Activated naive CD4-positive, alpha-beta T cell treated with anti-CD3 and anti-CD28 coated beads, Interleukin-2, amount 50 U/mL, for 16 hours (primary cell): ENCODE measurements around the gene ARID5B.

Source experiments
- DNase-seq: peaks from one replicate; pipeline ENCODE4 v3.0.0-alpha.2; 2020

Gene ARID5B

GRCh38 chr10:61993711-61994401, 92.4 kb downstream of the ARID5B start:
- DNase-seq = no peak

DNA sequence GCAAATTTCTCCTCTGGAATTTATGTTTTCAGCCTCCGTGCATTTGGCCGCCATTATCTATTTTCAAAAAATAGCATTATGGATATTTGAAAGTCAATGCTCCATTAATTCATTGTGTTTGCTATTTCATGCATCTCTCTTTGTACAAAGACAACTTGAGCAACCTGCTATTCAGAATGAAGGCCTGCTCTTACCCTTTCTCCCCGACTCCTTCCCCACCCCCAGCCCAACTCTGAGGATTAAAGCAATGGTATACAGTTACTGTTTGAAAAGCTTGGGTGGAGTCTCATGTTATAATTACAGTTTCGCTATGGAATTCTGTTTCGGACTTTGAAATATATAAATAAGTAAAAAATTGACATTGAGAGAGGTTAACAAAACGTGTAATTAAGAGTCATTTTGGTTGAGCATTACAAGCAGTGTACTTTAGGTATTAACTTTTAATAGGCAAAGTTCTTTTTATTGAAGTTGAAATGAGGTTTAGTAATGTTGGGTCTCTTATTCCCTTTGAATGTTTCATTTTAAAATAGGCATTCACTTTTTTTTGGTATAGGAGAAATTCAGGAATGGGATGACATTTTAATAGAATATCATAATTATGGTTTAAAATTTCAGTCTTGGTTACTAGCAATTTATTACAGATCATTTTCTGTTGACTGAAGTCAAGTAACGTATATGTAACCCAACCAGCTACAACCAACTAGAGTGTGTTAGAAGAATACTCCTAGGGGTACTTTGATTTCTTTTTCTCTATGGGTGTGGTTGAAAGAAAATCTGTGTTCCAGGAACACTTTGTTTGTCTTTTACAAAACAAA, 93.1 kb downstream of the ARID5B start:
- no peak for DNase-seq

GRCh38 chr10:61995220-61995503, 93.7 kb downstream of the ARID5B start:
- DNase-seq = no peak

- DNase-seq = no peak
Measured at GRCh38 chr10:61998937-61999336, 97.4 kb downstream of the ARID5B start.

DNA sequence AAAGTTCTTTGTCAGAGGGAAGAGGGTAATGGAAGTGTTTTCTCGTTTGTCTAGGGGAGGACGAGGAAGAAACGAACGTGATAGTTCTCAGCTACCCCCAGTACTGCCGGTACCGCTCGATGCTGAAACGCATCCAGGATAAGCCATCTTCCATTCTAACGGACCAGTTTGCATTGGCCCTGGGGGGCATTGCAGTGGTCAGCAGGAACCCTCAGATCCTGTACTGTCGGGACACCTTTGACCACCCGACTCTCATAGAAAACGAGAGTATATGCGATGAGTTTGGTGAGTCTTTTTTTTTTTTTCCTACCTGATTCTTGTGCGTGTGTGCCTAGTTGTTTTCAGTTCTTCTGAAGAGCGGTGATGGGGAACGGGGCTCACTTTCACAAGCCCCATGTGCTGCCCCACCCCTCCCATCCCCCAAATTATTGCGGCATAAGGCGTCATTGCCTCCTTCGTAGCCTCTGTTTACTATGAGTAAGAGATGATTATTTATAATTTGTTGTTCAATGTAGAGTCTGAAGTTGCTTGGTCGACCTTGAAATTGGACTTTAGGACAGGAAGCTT, 98.6 kb downstream of the ARID5B start:
- no peak for DNase-seq

GRCh38 chr10:62000726-62001125, 99.2 kb downstream of the ARID5B start:
- no peak for DNase-seq

- no peak for DNase-seq
Measured at GRCh38 chr10:62001898-62002297, 100.4 kb downstream of the ARID5B start.

GRCh38 chr10:62002753-62003152, 101.3 kb downstream of the ARID5B start:
- no peak for DNase-seq

GRCh38 chr10:62004042-62004441, 102.5 kb downstream of the ARID5B start:
- DNase-seq = no peak

DNA sequence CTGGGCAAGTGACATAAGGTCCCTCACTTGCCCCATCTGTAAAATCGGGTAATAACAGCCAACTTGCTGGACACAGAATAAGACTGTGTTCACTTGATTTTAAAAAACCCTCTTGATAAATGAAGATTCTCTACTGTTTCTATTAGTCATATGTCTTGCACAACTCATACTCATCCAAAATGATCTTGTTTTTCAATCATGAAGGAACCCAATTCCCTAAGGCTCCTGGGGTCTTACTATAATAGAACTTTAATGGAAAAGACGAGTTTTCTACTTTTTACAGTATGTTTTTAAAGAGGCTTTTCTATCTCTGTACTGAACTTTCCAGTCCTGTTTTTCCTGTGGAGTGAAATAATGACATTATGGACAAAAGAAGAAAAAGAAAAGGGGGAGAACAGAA, 103.8 kb downstream of the ARID5B start:
- DNase-seq = no peak

- no peak for DNase-seq
Measured at GRCh38 chr10:62005687-62006086, 104.2 kb downstream of the ARID5B start.

GRCh38 chr10:62007145-62007544, 105.6 kb downstream of the ARID5B start:
- no peak for DNase-seq

DNA sequence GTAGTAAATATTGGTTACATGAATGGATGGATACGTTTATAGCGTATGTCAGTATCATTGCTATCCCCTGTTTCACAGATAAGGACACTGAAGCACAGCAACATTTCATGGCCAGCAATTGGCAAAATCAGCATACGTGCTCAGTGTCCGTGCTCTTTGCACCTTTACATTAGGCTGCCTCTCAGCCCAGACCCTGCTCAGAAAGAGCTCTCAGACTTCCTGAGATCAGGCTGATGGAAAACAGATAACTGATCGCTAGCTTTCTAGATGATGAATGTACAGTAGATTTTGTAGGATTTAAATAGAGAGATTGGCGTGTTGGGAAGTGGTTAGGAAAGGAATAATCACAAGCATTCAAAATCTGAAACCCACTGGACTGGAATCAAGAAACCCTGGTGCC, 106.7 kb downstream of the ARID5B start:
- DNase-seq = no peak

DNA sequence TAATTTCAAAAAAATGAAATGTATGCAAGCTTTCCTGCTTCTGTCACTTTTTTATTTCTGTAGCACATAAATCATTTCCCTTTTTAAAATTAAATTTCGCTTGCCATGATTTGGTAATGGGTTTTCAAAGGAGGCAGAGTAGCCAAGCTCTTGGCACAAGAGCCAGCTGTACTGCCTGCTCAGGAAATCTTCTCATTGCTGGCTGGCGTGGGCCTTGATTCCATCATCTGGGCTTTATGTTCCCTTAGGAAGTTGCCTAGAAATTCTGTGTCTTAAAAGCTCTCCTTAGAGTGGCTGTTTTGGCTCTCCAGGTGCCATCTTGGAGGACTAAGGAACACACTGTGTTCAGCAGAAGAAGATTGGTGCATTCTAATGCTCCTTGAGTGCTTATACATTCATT, 107.4 kb downstream of the ARID5B start:
- no peak for DNase-seq

DNA sequence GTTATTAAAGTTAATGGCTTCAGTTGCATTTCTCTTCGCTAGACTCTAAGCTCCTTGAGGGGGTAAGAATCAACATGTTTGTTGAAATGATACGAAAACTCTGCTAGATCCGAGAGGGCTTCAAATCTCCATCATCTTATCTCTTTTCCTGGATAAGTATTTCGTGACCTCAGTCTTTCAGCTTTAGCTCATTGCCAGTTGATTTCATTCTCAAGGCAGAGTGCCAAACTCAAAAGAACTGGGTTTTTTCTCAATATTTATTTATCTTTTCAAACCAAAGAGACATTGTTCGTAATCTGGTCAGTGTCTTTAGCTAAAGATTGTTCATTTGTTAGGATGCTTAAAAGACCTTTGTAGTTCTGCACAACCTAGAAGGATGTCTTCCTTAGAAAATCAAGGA, 108.9 kb downstream of the ARID5B start:
- no peak for DNase-seq

GRCh38 chr10:62011558-62011957, 110.1 kb downstream of the ARID5B start:
- no peak for DNase-seq

GRCh38 chr10:62012318-62012717, 110.8 kb downstream of the ARID5B start:
- DNase-seq = no peak

DNA sequence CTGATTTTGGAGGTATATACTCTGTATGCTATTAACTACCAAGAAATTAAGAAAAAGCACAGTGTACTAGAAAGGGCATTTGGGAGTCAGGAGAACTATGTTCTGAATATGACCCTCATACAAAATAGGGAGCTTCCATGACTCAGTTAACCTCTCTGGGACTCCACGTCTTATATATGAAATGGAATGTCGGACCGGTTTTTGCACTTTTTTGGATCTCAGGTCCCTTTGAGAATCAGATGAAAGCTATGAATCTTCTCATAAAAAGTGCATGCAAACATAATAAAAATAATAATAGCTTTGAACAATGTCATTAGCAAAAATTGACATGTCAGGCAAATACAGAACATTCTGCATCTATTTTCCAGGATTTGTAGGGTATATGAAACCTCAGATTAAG, 113.0 kb downstream of the ARID5B start:
- no peak for DNase-seq

GRCh38 chr10:62015994-62016393, 114.5 kb downstream of the ARID5B start:
- DNase-seq = no peak

DNA sequence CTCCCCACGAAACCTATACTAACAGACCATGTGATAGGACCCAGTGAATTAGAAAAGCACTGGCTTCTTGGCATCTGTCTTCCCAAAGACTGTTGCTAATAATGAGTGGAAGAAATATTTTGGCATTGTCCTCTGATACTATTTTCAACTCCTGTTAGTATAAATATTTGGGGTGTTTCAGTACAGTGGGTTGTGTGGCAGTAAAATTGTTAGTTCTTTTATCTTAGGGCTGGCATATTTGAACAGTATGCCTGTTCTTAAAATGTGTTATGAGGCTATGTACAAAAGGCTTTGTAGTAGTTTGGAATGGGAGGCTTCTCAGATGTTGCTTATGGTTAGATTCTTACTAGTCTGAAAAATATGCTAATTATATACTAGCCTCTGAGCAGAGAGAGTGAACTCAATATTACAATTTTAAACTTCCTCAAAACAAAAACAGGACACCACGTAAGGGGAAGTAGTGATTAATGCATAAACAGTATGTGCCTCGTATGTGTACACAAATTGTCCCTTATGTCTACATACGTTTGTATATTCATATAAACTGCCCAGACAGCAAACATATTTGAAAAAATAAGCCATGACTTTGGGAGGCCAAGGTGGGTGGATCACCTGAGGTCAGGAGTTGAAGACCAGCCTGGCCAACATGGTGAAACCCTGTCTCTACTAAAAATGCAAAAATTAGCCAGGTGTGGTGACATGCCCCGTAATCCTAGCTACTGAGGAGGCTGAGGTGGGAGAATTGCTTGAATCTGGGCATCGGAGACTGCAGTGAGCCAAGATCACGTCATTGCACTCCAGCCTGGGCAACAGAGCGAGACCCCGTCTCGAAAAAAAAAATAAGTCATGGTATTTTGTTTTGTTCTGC, 115.4 kb downstream of the ARID5B start:
- no peak for DNase-seq

DNA sequence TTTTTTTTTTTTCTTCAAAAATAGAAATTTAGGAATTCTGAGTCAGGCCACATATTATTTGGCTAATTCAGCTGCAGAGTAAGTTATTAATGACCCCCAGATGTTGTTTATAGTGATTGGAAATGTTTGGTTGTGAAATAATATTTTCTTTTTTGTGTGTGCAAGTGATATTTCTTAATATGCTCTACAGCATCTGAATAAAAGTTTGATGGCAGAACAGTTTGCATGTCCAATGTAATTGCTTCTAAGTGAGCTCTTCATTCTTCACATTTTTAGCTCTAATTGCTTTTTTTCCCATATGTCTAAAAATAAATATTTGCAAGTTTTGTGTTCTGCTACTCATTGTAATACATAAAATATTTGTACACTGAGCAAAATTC, 116.0 kb downstream of the ARID5B start:
- DNase-seq = no peak

DNA sequence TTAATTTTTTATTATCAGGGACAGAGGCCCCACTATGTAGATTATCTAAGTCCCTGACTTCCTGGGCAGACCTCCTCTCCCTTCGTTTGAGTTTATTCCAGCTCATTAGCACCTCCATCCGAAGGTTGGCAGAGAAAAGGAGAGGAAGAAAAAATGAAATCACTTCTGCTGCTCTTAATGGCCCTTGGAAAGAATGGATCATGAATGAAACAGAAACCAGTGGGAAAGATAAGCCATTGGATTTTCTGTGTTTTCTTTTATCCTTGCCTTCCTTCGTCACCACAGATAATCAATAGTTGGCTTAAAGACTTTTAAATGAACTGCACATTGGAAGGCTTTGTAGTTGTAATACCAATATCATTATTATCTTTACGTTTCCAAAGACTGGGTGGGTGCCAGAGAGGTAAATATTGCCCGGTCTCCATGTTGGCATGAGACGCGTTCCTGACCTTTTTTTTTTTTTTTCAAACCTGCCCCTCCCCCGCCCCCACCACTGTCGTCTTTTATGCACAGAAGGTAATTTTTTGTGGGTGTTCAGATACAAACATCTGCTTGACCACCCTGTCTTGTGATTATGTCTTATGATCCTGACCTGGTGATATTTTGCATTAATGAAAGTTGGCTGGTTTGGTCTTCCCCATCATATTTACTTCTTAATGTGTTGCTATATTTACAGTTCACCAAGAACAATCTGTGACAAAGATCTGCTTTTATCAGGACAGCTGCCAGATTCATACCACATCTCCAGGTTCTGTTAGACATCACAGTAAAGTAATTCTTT, 116.8 kb downstream of the ARID5B start:
- DNase-seq = no peak
